Measurements from ENCODE around the gene ADM. TPM values are rescaled to one million over a fixed set of nuclear protein-coding genes. Genes with fewer than 3 reads are reported as not detected.

Gene ADM
- total RNA-seq, 1 experiment from 2014 or later = 21.9 TPM

GRCh38 chr11:10349281-10349665, 44.4 kb downstream of the ADM start:
- H3F3A ChIP-seq (ENCODE audit: insufficient read depth, low read depth) = peaks cover 37% of the 10 kb centered on the region
- intact Hi-C loops (cut with micrococcal nuclease; ENCODE audit: unreplicated experiment) = no loop called here
- POLR2A ChIA-PET (ENCODE audit: unreplicated experiment) = no interaction called here
- peak overlapping the region; percentile 42 for H3K4me2 ChIP-seq
- no peak for DNase-seq
- peaks cover 45% of the 10 kb centered on the region for H3K4me1 ChIP-seq (replicated peaks; ENCODE audit: insufficient read depth)
- no peaks in the 10 kb centered on the region for H3K79me2 ChIP-seq (ENCODE audit: low read depth)
- no peak overlapping the region for H3K4me3 ChIP-seq
- TF ChIP-seq CTCF (conservative IDR thresholded peaks at IDR 0.05) (no peak), EZH2 (IDR thresholded peaks at IDR 0.05; ENCODE audit: low read depth) (no peak)
- BruUV-seq (replicated peaks) = no TSS peak
- H4K20me1 ChIP-seq (ENCODE audit: insufficient read depth) = no peaks in the 10 kb centered on the region
- no peaks in the 10 kb centered on the region for H3K9me2 ChIP-seq (ENCODE audit: insufficient read depth)
- no peaks in the 10 kb centered on the region for H3K27me3 ChIP-seq (ENCODE audit: insufficient read depth, low read depth)
- no peaks in the 10 kb centered on the region for H3K36me3 ChIP-seq (ENCODE audit: low read depth)
- CTCF ChIA-PET = interaction anchor here (0.6 kb wide), 1 partner anchor 44 kb away, joined by 8 read pairs; the partner anchor contains the start of gene ADM
- H2AFZ ChIP-seq = no peak overlapping the region
- peak overlapping the region; percentile 35; the same call in 1 of the 2 replicates for H3K27ac ChIP-seq
- no peaks in the 10 kb centered on the region for H3K9me3 ChIP-seq (ENCODE audit: insufficient read depth, low read depth)

- no peak for TF ChIP-seq CTCF (conservative IDR thresholded peaks at IDR 0.05)
- TF ChIP-seq EZH2 (IDR thresholded peaks at IDR 0.05; ENCODE audit: low read depth) = no peak
- H3K4me2 ChIP-seq = peak overlapping the region; percentile 42; the same call in 1 of the 2 replicates
- BruUV-seq (replicated peaks) = no TSS peak
- H3K27ac ChIP-seq = 0 out of 2 replicates have a peak overlapping the region, but pooled peaks have one; percentile 35
- peaks cover 45% of the 10 kb centered on the region for H3K4me1 ChIP-seq (replicated peaks; ENCODE audit: insufficient read depth)
- H3F3A ChIP-seq (ENCODE audit: insufficient read depth, low read depth) = peaks cover 37% of the 10 kb centered on the region
- H3K27me3 ChIP-seq (ENCODE audit: insufficient read depth, low read depth) = no peaks in the 10 kb centered on the region
- H4K20me1 ChIP-seq (ENCODE audit: insufficient read depth) = no peaks in the 10 kb centered on the region
- CTCF ChIA-PET = interaction anchor here (0.6 kb wide), 1 partner anchor 45 kb away, joined by 8 read pairs; the partner anchor contains the start of gene ADM
- H3K9me2 ChIP-seq (ENCODE audit: insufficient read depth) = no peaks in the 10 kb centered on the region
- H2AFZ ChIP-seq = no peak overlapping the region
- DNase-seq = no peak
- no peaks in the 10 kb centered on the region for H3K36me3 ChIP-seq (ENCODE audit: low read depth)
- intact Hi-C loops (cut with micrococcal nuclease; ENCODE audit: unreplicated experiment) = loop anchor here (5.0 kb wide), 1 partner anchor 43 kb away; the partner anchor contains the start of gene ADM
- H3K9me3 ChIP-seq (ENCODE audit: insufficient read depth, low read depth) = no peaks in the 10 kb centered on the region
- no peak overlapping the region for H3K4me3 ChIP-seq
- POLR2A ChIA-PET (ENCODE audit: unreplicated experiment) = interaction anchor here (0.6 kb wide), 2 partner anchors 40 to 612 kb away, joined by 4 to 15 read pairs; no protein-coding TSS in a partner anchor
- no peaks in the 10 kb centered on the region for H3K79me2 ChIP-seq (ENCODE audit: low read depth)
Observed at GRCh38 chr11:10349806-10350205, 44.9 kb downstream of the ADM start.

GRCh38 chr11:10350334-10350733, 45.5 kb downstream of the ADM start:
- peaks cover 45% of the 10 kb centered on the region for H3K4me1 ChIP-seq (replicated peaks; ENCODE audit: insufficient read depth)
- no TSS peak for BruUV-seq (replicated peaks)
- no peak overlapping the region for H2AFZ ChIP-seq
- TF ChIP-seq EZH2 (IDR thresholded peaks at IDR 0.05; ENCODE audit: low read depth) = no peak
- TF ChIP-seq CTCF (conservative IDR thresholded peaks at IDR 0.05) = no peak
- H3K27me3 ChIP-seq (ENCODE audit: insufficient read depth, low read depth) = no peaks in the 10 kb centered on the region
- no peaks in the 10 kb centered on the region for H3K79me2 ChIP-seq (ENCODE audit: low read depth)
- ChIA-PET POLR2A (ENCODE audit: unreplicated experiment) (interaction anchor here (0.6 kb wide), 2 partner anchors 20 to 613 kb away, joined by 4 read pairs; no protein-coding TSS in a partner anchor), CTCF (interaction anchor here (1.6 kb wide), 1 partner anchor 24 kb away, joined by 4 read pairs; no protein-coding TSS in a partner anchor)
- no peaks in the 10 kb centered on the region for H4K20me1 ChIP-seq (ENCODE audit: insufficient read depth)
- peaks cover 37% of the 10 kb centered on the region for H3F3A ChIP-seq (ENCODE audit: insufficient read depth, low read depth)
- intact Hi-C loops (cut with micrococcal nuclease; ENCODE audit: unreplicated experiment) = loop anchor here (5.0 kb wide), 1 partner anchor 43 kb away; the partner anchor contains the start of gene ADM
- peak overlapping the region; percentile 33; the same call in 1 of the 2 replicates for H3K4me3 ChIP-seq
- DNase-seq = peak; percentile 57 to 84
- no peaks in the 10 kb centered on the region for H3K9me3 ChIP-seq (ENCODE audit: insufficient read depth, low read depth)
- H3K27ac ChIP-seq = peak overlapping the region; percentile 72
- no peaks in the 10 kb centered on the region for H3K9me2 ChIP-seq (ENCODE audit: insufficient read depth)
- no peaks in the 10 kb centered on the region for H3K36me3 ChIP-seq (ENCODE audit: low read depth)
- peak overlapping the region; percentile 74 for H3K4me2 ChIP-seq

Data from PC-9 (cell line).